K562 (cell line): ENCODE results near the gene GRK1. TPM values are rescaled to one million over a fixed set of nuclear protein-coding genes. Genes with fewer than 3 reads are reported as not detected.

Source experiments
- ATAC-seq: fragments of 200-7000 bp; cut with Tn5 transposase; 3 replicates; pipeline ENCODE4 v1.9.1; 2020; ENCODE audit warnings: moderate library complexity
- BruUV-seq: library from RNA; stranded (reverse); fragments of 400-500 nt; replicated peaks from 2 replicates; lab custom pipeline; 2021; lab: Mats Ljungman, UMichigan
- CTCF ChIA-PET: fragments of 300-600 bp; formaldehyde crosslinking; extraction: SDS; loops from one replicate; lab custom pipeline; 2021; ENCODE audit warnings: low intra/inter-chr PET ratio; lab: Yijun Ruan, JAX
- POLR2A ChIA-PET: fragments of 300-600, 350-650 bp; sonication (Branson Sonifier 250); formaldehyde crosslinking; extraction: SDS; loops from one replicate; lab custom pipeline; 2021; ENCODE audit warnings: antibody characterized with exemption, inconsistent platforms; lab: Yijun Ruan, JAX
- DNase-seq, 4 experiments: peaks; one replicate each; pipeline versions ENCODE4 v3.0.0 to v3.0.0-alpha.2; 2011 to 2018; ENCODE audit warnings: low spot score in 3 of 4, mixed read lengths in 3 of 4; ENCODE audit errors: extremely low read depth in 1 of 4
- FAIRE-seq: peaks from 2 replicates; lab custom pipeline; 2011; peaks lifted over from hg19 to GRCh38; lab: Jason Lieb, UNC
- H2AFZ ChIP-seq: 2 replicates; pipeline ENCODE4 v1.6.0; 2011; ENCODE audit warnings: low read depth, low read length, control low read depth, inconsistent platforms
- H3K27ac ChIP-seq: fragments of 200-600 bp; 3 replicates; pipeline ENCODE4 v1.8.0; 2011; ENCODE audit warnings: low read depth, mild to moderate bottlenecking, control low read depth, inconsistent platforms, low read length, moderate library complexity, mixed read lengths; ENCODE audit errors: extremely low read depth
- H3K27me3 ChIP-seq, 2 experiments: fragments of 300-600 bp in 1 of 2; 2 replicates in 1 of 2; 3 replicates in 1 of 2; pipeline versions ENCODE4 v1.6.0 to v1.8.0; 2011; ENCODE audit warnings: inconsistent platforms in 2 of 2, low read length in 2 of 2, mild to moderate bottlenecking in 1 of 2, mixed read lengths in 1 of 2, moderate library complexity in 1 of 2; ENCODE audit not compliant: control insufficient read depth in 2 of 2, insufficient read depth in 2 of 2
- H3K36me3 ChIP-seq: fragments of 300-600 bp; 3 replicates; pipeline ENCODE4 v1.8.0; 2011; ENCODE audit warnings: mild to moderate bottlenecking, low read length, inconsistent platforms; ENCODE audit not compliant: control insufficient read depth, insufficient read depth
- H3K4me1 ChIP-seq, 2 experiments: fragments of 200-600 bp in 1 of 2; replicated peaks in 1 of 2; 2 replicates in 1 of 2; 3 replicates in 1 of 2; pipeline versions ENCODE4 v1.5.1 to v1.8.0; 2011; ENCODE audit warnings: inconsistent platforms in 2 of 2, low read length in 2 of 2, mild to moderate bottlenecking in 1 of 2, mixed read lengths in 1 of 2, moderate library complexity in 1 of 2; ENCODE audit not compliant: control insufficient read depth in 2 of 2, insufficient read depth in 2 of 2
- H3K4me2 ChIP-seq: 2 replicates; pipeline ENCODE4 v1.6.1; 2011; ENCODE audit warnings: low read length, control low read depth, inconsistent platforms, mixed read lengths; ENCODE audit not compliant: insufficient read depth
- H3K4me3 ChIP-seq: fragments of 200-600 bp; sonication (generic), shearing (Covaris generic); 2 replicates; pipeline ENCODE4 v1.5.1; 2016; ENCODE audit warnings: control low read depth, inconsistent platforms
- H3K79me2 ChIP-seq: fragments of 200-600 bp; 3 replicates; pipeline ENCODE4 v1.8.0; 2011; ENCODE audit warnings: low read length, inconsistent platforms; ENCODE audit not compliant: control insufficient read depth, insufficient read depth
- H3K9ac ChIP-seq, 2 experiments: 2 replicates each; pipeline versions ENCODE4 v1.6.0 to v1.6.1; 2011; ENCODE audit warnings: low read depth in 2 of 2, low read length in 2 of 2, control low read depth in 1 of 2, inconsistent platforms in 1 of 2, mild to moderate bottlenecking in 1 of 2, mixed read lengths in 1 of 2; ENCODE audit not compliant: insufficient read depth in 1 of 2
- H3K9me1 ChIP-seq: one replicate; pipeline ENCODE4 v1.6.0; 2011; ENCODE audit warnings: inconsistent platforms, mild to moderate bottlenecking, low read length, moderate library complexity; ENCODE audit not compliant: control insufficient read depth, insufficient read depth
- H3K9me3 ChIP-seq: replicated peaks from 2 replicates; pipeline ENCODE4 v1.5.1; 2011; ENCODE audit warnings: low read depth, low read length, inconsistent platforms; ENCODE audit not compliant: control insufficient read depth, insufficient read depth
- H4K20me1 ChIP-seq: replicated peaks from 2 replicates; pipeline ENCODE4 v1.6.1; 2011; ENCODE audit warnings: low read length, inconsistent platforms, mixed read lengths; ENCODE audit not compliant: control insufficient read depth, insufficient read depth
- EWSR1 ChIP-seq: fragments of 450-650 bp; IDR thresholded peaks from 2 replicates; pipeline ENCODE4 v1.6.1; 2018; ENCODE audit warnings: borderline replicate concordance, mild to moderate bottlenecking, low read depth, moderate library complexity; ENCODE audit not compliant: partially characterized antibody
- IRF2 ChIP-seq: sonication (generic); formaldehyde crosslinking; IDR thresholded peaks from 2 replicates; pipeline ENCODE4 v1.8.1; 2022; ENCODE audit warnings: mild to moderate bottlenecking, missing genetic modification reagents
- SRSF1 ChIP-seq: fragments of 200-400 bp; formaldehyde crosslinking; IDR thresholded peaks from 2 replicates; pipeline ENCODE4 v1.6.1; 2017; ENCODE audit warnings: mild to moderate bottlenecking, low read depth, low read length, moderate library complexity
- THAP7 ChIP-seq: fragments of 250-450 bp; sonication (Bioruptor Pico); IDR thresholded peaks from 2 replicates; pipeline ENCODE4 v1.5.0; 2021
- ZNF830 ChIP-seq: fragments of 250-450 bp; sonication (Bioruptor Pico); IDR thresholded peaks from 2 replicates; pipeline ENCODE4 v1.5.0; 2021; ENCODE audit warnings: mild to moderate bottlenecking
- WGBS: fragments of 100-300 bp; shearing (Covaris generic); methylation state at CpG from one replicate; pipeline ENCODE4 v1.1.6; 2016; ENCODE audit warnings: low coverage, mixed read lengths; ENCODE audit not compliant: insufficient coverage; ENCODE audit errors: missing lambda C conversion rate; 5-methylcytosine and 5-hydroxymethylcytosine counted together
- in situ Hi-C: fragments of 300-500 bp; cut with MboI; formaldehyde crosslinking; loops from 4 replicates; pipeline ENCODE4 v1.15.0; 2018; ENCODE audit warnings: inconsistent platforms, mixed read lengths
- intact Hi-C: fragments of 100-400 bp; cut with micrococcal nuclease; formaldehyde crosslinking; loops from 2 replicates; pipeline ENCODE4 v1.14.2; 2022
- polyA plus RNA-seq, 8 experiments: library from polyadenylated mRNA; depleted of rRNA in 4 of 8; stranded (reverse) in 5 of 8; unstranded in 3 of 8; fragments of >200 nt; fragmentation: Nextera tagmentation in 2 of 8; fragmentation: Illumina TruSeq in 1 of 8; extraction: Ambion mirVana in 2 of 8; extraction: Trizol in 1 of 8; gene quantifications; 2 replicates each; pipeline versions ENCODE4 v1.2.1 to v1.2.3, GENCODE V29; 2011 to 2014; ENCODE audit warnings: inconsistent platforms in 1 of 8, missing spikeins in 1 of 8
- total RNA-seq, 7 experiments: library from RNA; depleted of rRNA in 6 of 7; stranded (reverse); fragments of >200 nt in 6 of 7; fragmentation: Illumina TruSeq in 2 of 7; extraction: Trizol in 2 of 7; gene quantifications; 2 replicates each; pipeline versions ENCODE4 v1.2.1 to v1.2.3, GENCODE V29; 2011 to 2021; ENCODE audit warnings: low replicate concordance in 1 of 7

GRK1 gene
- total and polyA plus RNA-seq, 9 of the 15 experiments (the other 6 are each of a cell fraction or from before 2014, with no cell fraction given) = 0.09 TPM; not detected in 8

DNA sequence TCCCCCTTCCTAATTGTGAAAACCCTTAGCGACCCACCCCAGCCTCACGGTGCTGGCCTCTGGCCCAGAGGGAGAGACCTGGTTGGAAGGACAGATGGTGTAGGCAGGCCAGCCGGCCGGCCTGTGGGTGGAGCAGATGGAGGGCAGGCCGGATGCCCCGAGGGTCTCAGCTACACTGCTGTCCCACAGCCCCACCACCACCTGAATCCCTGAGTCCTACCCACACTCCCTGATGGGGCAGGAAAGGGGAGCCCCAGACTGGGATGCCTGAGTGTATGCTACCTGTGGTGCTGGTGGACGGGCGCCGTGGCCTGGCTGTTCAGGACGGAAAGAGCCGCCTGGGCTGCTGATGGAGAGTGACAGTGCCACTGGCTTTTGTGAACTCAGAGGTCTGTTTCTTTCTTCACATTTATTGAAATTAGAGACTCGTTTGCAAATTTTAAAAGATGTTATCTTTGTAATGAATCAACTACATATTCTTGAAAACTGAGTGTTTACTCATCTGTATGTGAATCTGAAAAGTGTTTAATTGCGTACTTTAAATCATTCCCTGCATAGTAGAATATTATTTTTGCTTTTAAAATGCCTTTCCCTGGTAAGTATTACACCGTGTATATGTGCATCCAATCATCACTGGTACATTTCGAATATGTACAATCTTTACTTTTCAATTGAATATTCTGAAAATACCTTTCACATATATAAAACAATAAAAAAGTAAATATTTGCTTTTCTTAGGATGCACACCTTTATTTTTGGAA, 46.8 kb upstream of the GRK1 start:
- no peak overlapping the region for H3K4me3 ChIP-seq
- peaks cover 0 to 5% of the 10 kb centered on the region in 2 experiments; a peak in 2 of 5 replicates for H3K4me1 ChIP-seq
- H3K36me3 ChIP-seq = peaks cover 63% of the 10 kb centered on the region; the same call in 2 of the 3 replicates
- H3K27ac ChIP-seq = no peak overlapping the region
- BruUV-seq = no TSS peak
- CTCF ChIA-PET = no interaction called here
- no peaks in the 10 kb centered on the region for H3K27me3 ChIP-seq
- H3K4me2 ChIP-seq = no peak overlapping the region
- H2AFZ ChIP-seq = no peak overlapping the region
- in situ Hi-C loops (no loop called here), intact Hi-C loops (no loop called here)
- H3K9ac ChIP-seq = no peak overlapping the region
- FAIRE-seq (no peak), DNase-seq (no peak), ATAC-seq (no peak)
- TF ChIP-seq EWSR1 (no peak), SRSF1 (no peak), IRF2 (CRISPR knock-in tag) (no peak), ZNF830 (CRISPR knock-in tag) (no peak), THAP7 (no peak)
- peaks cover 59% of the 10 kb centered on the region for H3K79me2 ChIP-seq
- H3K9me3 ChIP-seq = no peaks in the 10 kb centered on the region
- 91% methylated on average over 7 of the region's 15 CpGs for WGBS
- H4K20me1 ChIP-seq = no peaks in the 10 kb centered on the region; the same call in 1 of the 2 replicates
- POLR2A ChIA-PET = no interaction called here
- no peaks in the 10 kb centered on the region for H3K9me1 ChIP-seq
